OCI-LY7 (cell line): ENCODE results near the gene RHOA. TPM values are rescaled to one million over a fixed set of nuclear protein-coding genes. Genes with fewer than 3 reads are reported as not detected.
A peak's percentile ranks its signal among the peaks of the same experiment; 100 is the strongest.

Source experiments
- BruUV-seq: library from RNA; stranded (reverse); fragments of 400-500 nt; replicated peaks from 2 replicates; lab custom pipeline; 2021; lab: Mats Ljungman, UMichigan
- CTCF ChIA-PET: fragments of 300-600 bp; sonication (Branson Sonifier 250); formaldehyde crosslinking; loops from one replicate; lab custom pipeline; 2022; ENCODE audit warnings: antibody characterized with exemption; ENCODE audit not compliant: unreplicated experiment; lab: Charles Lee
- POLR2A ChIA-PET: fragments of 300-600 bp; sonication (Branson Sonifier 250); formaldehyde crosslinking; loops from one replicate; lab custom pipeline; 2022; ENCODE audit warnings: antibody characterized with exemption; lab: Charles Lee
- DNase-seq: peaks from one replicate; pipeline ENCODE4 v3.0.0-alpha.2; 2015; ENCODE audit warnings: low spot score
- H2AFZ ChIP-seq: fragments of 200-600 bp; sonication (generic), shearing (Covaris generic); 2 replicates; pipeline ENCODE4 v1.6.1; 2014; ENCODE audit warnings: mild to moderate bottlenecking, antibody characterized with exemption, low read length, moderate library complexity
- H3K27ac ChIP-seq: fragments of 200-600 bp; sonication (generic); 2 replicates; pipeline ENCODE4 v1.5.1; 2014; ENCODE audit warnings: mixed run types, low read depth, mild to moderate bottlenecking, moderate library complexity, low read length, inconsistent platforms; ENCODE audit not compliant: poor library complexity, severe bottlenecking
- H3K36me3 ChIP-seq: fragments of 200-600 bp; sonication (generic); 2 replicates; pipeline ENCODE4 v1.6.1; 2014; ENCODE audit warnings: mild to moderate bottlenecking, antibody characterized with exemption, low read length, moderate library complexity, mixed read lengths; ENCODE audit not compliant: insufficient read depth
- H3K4me1 ChIP-seq: fragments of 200-600 bp; sonication (generic); 2 replicates; pipeline ENCODE4 v1.5.1; 2014; ENCODE audit warnings: mild to moderate bottlenecking, low read length; ENCODE audit not compliant: insufficient read depth, poor library complexity, severe bottlenecking
- H3K4me2 ChIP-seq: fragments of 200-600 bp; sonication (generic); 2 replicates; pipeline ENCODE4 v1.6.1; 2014; ENCODE audit warnings: mild to moderate bottlenecking, low read length
- H3K4me3 ChIP-seq: fragments of 200-600 bp; sonication (generic); 2 replicates; pipeline ENCODE4 v1.5.1; 2014; ENCODE audit warnings: mild to moderate bottlenecking, low read depth, low read length; ENCODE audit not compliant: poor library complexity, severe bottlenecking
- H3K79me2 ChIP-seq: fragments of 200-600 bp; sonication (generic); 2 replicates; pipeline ENCODE4 v1.6.1; 2016; ENCODE audit warnings: low read depth, mild to moderate bottlenecking, low read length, moderate library complexity, mixed read lengths; ENCODE audit not compliant: insufficient read depth
- H3K9me2 ChIP-seq: fragments of 200-600 bp; sonication (generic); 2 replicates; pipeline ENCODE4 v1.6.1; 2016; ENCODE audit warnings: mild to moderate bottlenecking, low read length, mixed read lengths; ENCODE audit not compliant: insufficient read depth
- H3K9me3 ChIP-seq: fragments of 200-600 bp; sonication (generic); 2 replicates; pipeline ENCODE4 v1.6.1; 2014; ENCODE audit warnings: mild to moderate bottlenecking, mixed run types, low read length, mixed read lengths
- H4K20me1 ChIP-seq: fragments of 200-600 bp; sonication (generic); 2 replicates; pipeline ENCODE4 v1.6.1; 2014; ENCODE audit warnings: mild to moderate bottlenecking, antibody characterized with exemption, low read length, moderate library complexity, mixed read lengths; ENCODE audit not compliant: insufficient read depth
- EZH2phosphoT487 ChIP-seq: fragments of 200-600 bp; sonication (generic); IDR thresholded peaks from 2 replicates; pipeline ENCODE4 v1.6.1; 2018; ENCODE audit warnings: low read depth, borderline replicate concordance, mild to moderate bottlenecking, mixed run types, antibody characterized with exemption, low read length, moderate library complexity, mixed read lengths
- intact Hi-C: fragments of 100-400 bp; cut with micrococcal nuclease; formaldehyde crosslinking; loops from one replicate; pipeline ENCODE4 v1.10.0; 2022; ENCODE audit not compliant: unreplicated experiment
- total RNA-seq, 2 experiments: library from RNA; depleted of rRNA in 1 of 2; stranded (reverse); fragments of >200 nt in 1 of 2; shearing (Covaris generic) in 1 of 2; gene quantifications; 2 replicates each; pipeline ENCODE4 v1.2.3, GENCODE V29; 2014 to 2022
- TF ChIP-seq, protein P1 (sequence below): fragments of 200-600 bp; sonication (generic); conservative IDR thresholded peaks from 2 replicates; pipeline ENCODE4 v1.5.1; 2014; ENCODE audit warnings: mild to moderate bottlenecking, antibody characterized with exemption, low read length, moderate library complexity, mixed read lengths

The RHOA gene
- total RNA-seq, 2 experiments from 2014 or later, result 218 to 373 TPM

DNA sequence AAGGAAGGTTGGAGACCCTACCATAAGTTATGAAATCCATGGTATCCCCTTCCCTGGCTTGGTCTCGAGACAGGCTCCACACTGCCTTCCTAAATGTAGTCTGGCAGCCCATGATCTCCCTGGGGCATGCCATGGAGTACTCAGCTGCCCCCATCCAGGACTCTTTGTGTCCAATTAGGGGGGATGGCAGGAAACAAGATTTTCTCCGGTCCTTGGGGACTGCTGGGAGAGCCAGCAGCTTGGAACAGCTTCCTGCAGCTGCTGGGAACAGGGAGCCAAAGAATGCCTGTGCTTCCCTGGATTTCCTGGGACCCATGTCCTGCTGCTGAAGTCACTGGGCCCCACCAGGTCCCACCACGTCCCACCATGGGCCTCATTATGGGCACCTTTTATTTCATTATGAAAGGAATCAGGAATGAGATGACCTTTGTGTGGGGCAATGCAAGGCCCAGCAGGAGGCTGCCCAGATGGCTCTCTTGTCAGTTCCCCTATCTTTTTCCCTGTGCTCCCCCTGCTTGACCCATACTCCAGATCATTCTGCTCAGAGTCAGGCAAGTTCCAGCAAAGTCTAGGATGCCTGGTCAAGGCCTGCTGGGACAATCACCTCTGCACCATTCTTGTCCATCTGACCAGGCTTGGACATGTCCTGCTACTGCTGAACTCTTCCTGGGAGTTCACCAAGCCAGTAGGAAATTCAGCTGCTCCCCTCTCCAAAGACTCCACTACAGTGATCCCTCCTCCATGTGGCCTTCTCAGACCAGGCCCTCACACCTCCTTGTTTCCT is 43.3 kb upstream of the RHOA start:
- ChIA-PET CTCF (no interaction called here), POLR2A (interaction anchor here (0.6 to 1.2 kb wide), 4 partner anchors 16 to 84 kb away, joined by 3 to 4 read pairs (median 3); no protein-coding TSS in a partner anchor)
- TF ChIP-seq EZH2phosphoT487, result no peak
- TF ChIP-seq, protein P1, sequence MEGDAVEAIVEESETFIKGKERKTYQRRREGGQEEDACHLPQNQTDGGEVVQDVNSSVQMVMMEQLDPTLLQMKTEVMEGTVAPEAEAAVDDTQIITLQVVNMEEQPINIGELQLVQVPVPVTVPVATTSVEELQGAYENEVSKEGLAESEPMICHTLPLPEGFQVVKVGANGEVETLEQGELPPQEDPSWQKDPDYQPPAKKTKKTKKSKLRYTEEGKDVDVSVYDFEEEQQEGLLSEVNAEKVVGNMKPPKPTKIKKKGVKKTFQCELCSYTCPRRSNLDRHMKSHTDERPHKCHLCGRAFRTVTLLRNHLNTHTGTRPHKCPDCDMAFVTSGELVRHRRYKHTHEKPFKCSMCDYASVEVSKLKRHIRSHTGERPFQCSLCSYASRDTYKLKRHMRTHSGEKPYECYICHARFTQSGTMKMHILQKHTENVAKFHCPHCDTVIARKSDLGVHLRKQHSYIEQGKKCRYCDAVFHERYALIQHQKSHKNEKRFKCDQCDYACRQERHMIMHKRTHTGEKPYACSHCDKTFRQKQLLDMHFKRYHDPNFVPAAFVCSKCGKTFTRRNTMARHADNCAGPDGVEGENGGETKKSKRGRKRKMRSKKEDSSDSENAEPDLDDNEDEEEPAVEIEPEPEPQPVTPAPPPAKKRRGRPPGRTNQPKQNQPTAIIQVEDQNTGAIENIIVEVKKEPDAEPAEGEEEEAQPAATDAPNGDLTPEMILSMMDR, result no peak
- H3K9me2 ChIP-seq, result no peaks in the 10 kb centered on the region
- no peak overlapping the region for H2AFZ ChIP-seq
- no peak overlapping the region for H3K27ac ChIP-seq
- H3K79me2 ChIP-seq, result no peaks in the 10 kb centered on the region
- no TSS peak for BruUV-seq
- H3K4me3 ChIP-seq, result no peak overlapping the region
- H4K20me1 ChIP-seq, result no peaks in the 10 kb centered on the region
- intact Hi-C loops, result no loop called here
- H3K9me3 ChIP-seq, result no peaks in the 10 kb centered on the region
- no peak overlapping the region for H3K4me2 ChIP-seq
- H3K4me1 ChIP-seq, result no peaks in the 10 kb centered on the region
- no peaks in the 10 kb centered on the region for H3K36me3 ChIP-seq
- DNase-seq, result no peak

DNA sequence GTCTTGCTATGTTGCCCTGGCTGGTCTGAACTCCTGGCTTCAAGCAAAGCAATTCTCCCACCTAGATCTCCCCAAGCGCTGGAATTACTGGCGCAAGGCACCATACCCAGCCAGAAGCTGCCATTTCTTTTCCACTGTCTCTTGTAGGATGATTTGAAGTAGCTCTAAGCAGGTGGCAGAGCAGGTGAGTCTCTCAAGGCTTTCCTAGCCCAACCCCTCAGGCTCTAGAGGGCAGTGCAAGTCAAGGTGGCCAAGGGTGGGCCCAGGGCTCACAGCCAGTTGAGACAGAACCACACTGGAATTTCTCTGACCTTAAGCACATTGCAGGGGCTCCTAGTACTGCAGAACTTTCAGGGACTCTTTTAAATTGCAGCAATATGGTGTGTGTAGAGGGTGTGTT is 42.7 kb upstream of the RHOA start:
- Histone ChIP-seq H3K9me3 (no peaks in the 10 kb centered on the region), H4K20me1 (no peaks in the 10 kb centered on the region), H3K4me1 (no peaks in the 10 kb centered on the region), H3K4me3 (no peak overlapping the region), H2AFZ (no peak overlapping the region), H3K9me2 (no peaks in the 10 kb centered on the region), H3K4me2 (no peak overlapping the region), H3K36me3 (no peaks in the 10 kb centered on the region), H3K79me2 (no peaks in the 10 kb centered on the region), H3K27ac (no peak overlapping the region)
- no peak for TF ChIP-seq EZH2phosphoT487
- TF ChIP-seq, protein P1, result peak; percentile 68
- BruUV-seq, result no TSS peak
- intact Hi-C loops, result no loop called here
- CTCF ChIA-PET, result no interaction called here
- peak; percentile 53 for DNase-seq
- POLR2A ChIA-PET, result interaction anchor here (0.6 to 1.2 kb wide), 4 partner anchors 17 to 84 kb away, joined by 3 to 4 read pairs (median 3); no protein-coding TSS in a partner anchor

DNA sequence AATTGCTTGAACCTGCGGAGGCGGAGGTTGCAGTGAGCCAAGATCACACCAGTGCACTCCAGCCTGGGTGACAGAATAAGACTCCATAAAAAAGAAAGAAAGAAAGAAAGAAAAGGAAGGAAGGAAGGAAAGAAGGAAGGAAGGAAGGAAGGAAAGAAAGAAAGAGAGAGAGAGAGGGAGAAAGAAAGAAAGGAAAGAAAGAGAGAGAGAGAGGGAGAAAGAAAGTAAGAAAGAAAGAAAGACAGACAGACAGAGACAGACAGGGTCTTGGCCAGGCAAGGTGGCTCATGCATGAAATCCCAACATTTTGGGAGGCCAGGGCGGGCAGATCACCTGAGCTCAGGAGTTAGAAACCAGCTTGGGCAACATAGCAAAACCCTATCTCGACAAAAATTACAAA is 41.8 kb upstream of the RHOA start:
- H3K9me2 ChIP-seq, result no peaks in the 10 kb centered on the region
- H3K9me3 ChIP-seq, result no peaks in the 10 kb centered on the region
- H3K4me2 ChIP-seq, result no peak overlapping the region
- H3K4me1 ChIP-seq, result peaks cover 4% of the 10 kb centered on the region
- no peak overlapping the region for H3K27ac ChIP-seq
- H4K20me1 ChIP-seq, result no peaks in the 10 kb centered on the region
- DNase-seq, result no peak
- TF ChIP-seq, protein P1, result no peak
- no peak for TF ChIP-seq EZH2phosphoT487
- BruUV-seq, result no TSS peak
- intact Hi-C loops, result no loop called here
- ChIA-PET CTCF (no interaction called here), POLR2A (interaction anchor here (1.0 to 1.1 kb wide), 2 partner anchors 38 to 84 kb away, joined by 3 to 4 read pairs; no protein-coding TSS in a partner anchor)
- no peak overlapping the region for H3K4me3 ChIP-seq
- no peaks in the 10 kb centered on the region for H3K36me3 ChIP-seq
- H3K79me2 ChIP-seq, result no peaks in the 10 kb centered on the region
- no peak overlapping the region for H2AFZ ChIP-seq
